ENCODE results near the gene UBE2Q1.
A peak's percentile ranks its signal among the peaks of the same experiment; 100 is the strongest.

UBE2Q1 gene

DNA sequence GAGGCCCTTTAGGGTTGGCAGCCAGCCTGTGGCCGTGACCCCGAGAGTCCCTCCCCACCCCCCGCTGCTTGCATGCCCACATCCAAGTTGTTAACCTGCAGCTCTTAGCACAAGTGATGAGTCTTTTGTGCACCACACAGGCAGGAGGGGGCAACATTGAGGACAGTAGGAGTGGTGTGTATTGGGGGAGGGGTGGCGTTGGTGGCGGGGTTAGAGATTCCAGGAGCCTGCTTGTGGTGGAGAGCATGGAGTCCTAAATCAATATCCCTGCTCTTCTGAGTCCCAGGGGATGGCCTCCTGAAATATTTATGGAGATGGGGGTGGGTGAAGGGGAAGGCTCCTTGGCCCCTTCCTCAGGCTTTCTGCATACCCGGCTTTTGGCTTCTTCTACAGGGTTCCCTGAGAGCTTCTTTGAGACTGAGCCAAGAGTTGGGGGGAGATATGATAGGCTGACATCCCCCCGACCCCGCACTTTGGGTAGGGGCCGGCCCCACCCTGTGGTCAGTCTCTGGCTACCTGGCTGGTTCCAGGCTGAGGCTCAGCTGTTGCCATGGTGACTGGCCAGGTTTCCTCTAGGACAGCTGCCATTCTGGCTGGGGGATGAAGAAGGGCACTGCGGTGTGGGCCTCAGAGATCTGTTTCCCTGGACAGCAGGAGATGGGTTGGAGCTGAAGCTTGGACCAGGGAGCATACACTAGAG, 14.2 kb upstream of the UBE2Q1 start:
- Mint-ChIP-seq H3K27me3 (peaks cover 45 to 48% of the 10 kb centered on the region in 2 donors), H3K4me1 (peaks cover 7 to 13% of the 10 kb centered on the region in 2 donors), H3K4me3 (no peak overlapping the region), H3K27ac (no peak overlapping the region), H3K36me3 (peaks cover 1 to 7% of the 10 kb centered on the region in 2 donors), H3K9me3 (no peaks in the 10 kb centered on the region)
- no peak for ATAC-seq (replicated peaks)
- DNase-seq = no peak

DNA sequence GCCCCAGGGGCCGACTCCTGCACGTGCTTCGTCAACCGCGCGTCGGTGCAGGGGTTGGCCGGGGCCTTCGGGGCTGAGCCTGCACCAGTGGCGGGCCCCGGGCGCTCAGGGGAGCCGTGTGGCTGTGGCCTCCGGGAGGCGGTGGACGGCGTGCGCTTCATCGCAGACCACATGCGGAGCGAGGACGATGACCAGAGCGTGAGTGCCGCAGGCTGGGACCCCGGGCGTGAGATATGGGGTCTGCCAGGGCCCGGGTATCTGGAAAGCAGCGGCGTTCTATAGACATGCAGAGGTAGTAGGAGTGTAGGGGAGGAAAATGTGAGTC, 13.5 kb upstream of the UBE2Q1 start:
- Mint-ChIP-seq H3K9me3 (no peaks in the 10 kb centered on the region), H3K27me3 (peaks cover 52 to 55% of the 10 kb centered on the region in 2 donors), H3K36me3 (peaks cover 1 to 7% of the 10 kb centered on the region in 2 donors), H3K4me3 (no peak overlapping the region), H3K4me1 (peaks cover 10 to 15% of the 10 kb centered on the region in 2 donors), H3K27ac (no peak overlapping the region)
- ATAC-seq (replicated peaks) (no peak), DNase-seq (no peak)

DNA sequence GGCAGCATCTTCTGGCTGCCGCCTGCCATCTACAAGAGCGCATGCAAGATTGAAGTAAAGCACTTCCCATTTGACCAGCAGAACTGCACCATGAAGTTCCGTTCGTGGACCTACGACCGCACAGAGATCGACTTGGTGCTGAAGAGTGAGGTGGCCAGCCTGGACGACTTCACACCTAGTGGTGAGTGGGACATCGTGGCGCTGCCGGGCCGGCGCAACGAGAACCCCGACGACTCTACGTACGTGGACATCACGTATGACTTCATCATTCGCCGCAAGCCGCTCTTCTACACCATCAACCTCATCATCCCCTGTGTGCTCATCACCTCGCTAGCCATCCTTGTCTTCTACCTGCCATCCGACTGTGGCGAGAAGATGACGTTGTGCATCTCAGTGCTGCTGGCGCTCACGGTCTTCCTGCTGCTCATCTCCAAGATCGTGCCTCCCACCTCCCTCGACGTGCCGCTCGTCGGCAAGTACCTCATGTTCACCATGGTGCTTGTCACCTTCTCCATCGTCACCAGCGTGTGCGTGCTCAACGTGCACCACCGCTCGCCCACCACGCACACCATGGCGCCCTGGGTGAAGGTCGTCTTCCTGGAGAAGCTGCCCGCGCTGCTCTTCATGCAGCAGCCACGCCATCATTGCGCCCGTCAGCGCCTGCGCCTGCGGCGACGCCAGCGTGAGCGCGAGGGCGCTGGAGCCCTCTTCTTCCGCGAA, 12.9 kb upstream of the UBE2Q1 start:
- DNase-seq (no peak), ATAC-seq (replicated peaks) (no peak)
- Mint-ChIP-seq H3K4me1 (peaks cover 10 to 15% of the 10 kb centered on the region in 2 donors), H3K4me3 (no peak overlapping the region), H3K9me3 (no peaks in the 10 kb centered on the region), H3K27ac (peak overlapping the region; percentile 38), H3K36me3 (peaks cover 1 to 7% of the 10 kb centered on the region in 2 donors), H3K27me3 (peaks cover 57 to 60% of the 10 kb centered on the region in 2 donors)

DNA sequence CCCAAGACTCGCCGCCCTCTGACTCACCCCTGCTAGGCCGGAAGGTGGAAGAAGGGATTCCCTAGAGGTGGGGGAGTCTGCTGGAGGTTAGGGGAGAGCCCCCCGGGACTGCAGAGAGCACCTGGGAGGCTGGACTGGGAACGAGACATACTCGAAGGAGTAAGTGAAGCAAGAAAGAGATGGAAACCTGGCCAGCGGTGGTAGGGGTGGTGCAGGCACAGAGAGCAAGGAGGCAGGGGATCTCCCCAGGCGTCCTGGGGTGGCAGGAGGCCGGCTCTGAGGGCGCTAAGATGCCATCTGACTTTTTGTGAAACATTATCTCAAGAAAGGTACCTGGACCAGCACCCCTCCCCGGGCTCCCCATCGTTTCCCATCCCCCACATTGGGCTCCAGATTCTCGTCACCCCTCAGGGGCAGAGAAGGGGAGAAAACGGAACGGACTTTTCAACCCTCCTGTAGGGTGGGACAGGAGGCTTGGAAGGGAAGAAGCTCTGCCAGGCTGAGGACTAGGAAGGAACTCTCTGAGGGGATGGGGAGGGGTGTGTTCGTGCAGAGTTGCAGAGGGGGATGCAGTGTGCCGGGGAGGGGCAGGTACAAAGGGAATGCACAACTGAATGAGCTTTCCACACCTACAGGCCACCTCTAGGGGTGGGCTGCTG, 9.8 kb upstream of the UBE2Q1 start:
- ATAC-seq (replicated peaks) (peak in 1 of 2 donors; percentile 10), DNase-seq (no peak)
- H3K4me3 Mint-ChIP-seq = peak overlapping the region in 1 of 2 donors; percentile 46
- no peak overlapping the region for H3K27ac Mint-ChIP-seq
- H3K36me3 Mint-ChIP-seq = no peaks in the 10 kb centered on the region
- H3K4me1 Mint-ChIP-seq = peaks cover 5 to 8% of the 10 kb centered on the region in 2 donors
- H3K27me3 Mint-ChIP-seq = peaks cover 66 to 67% of the 10 kb centered on the region in 2 donors
- no peaks in the 10 kb centered on the region for H3K9me3 Mint-ChIP-seq

DNA sequence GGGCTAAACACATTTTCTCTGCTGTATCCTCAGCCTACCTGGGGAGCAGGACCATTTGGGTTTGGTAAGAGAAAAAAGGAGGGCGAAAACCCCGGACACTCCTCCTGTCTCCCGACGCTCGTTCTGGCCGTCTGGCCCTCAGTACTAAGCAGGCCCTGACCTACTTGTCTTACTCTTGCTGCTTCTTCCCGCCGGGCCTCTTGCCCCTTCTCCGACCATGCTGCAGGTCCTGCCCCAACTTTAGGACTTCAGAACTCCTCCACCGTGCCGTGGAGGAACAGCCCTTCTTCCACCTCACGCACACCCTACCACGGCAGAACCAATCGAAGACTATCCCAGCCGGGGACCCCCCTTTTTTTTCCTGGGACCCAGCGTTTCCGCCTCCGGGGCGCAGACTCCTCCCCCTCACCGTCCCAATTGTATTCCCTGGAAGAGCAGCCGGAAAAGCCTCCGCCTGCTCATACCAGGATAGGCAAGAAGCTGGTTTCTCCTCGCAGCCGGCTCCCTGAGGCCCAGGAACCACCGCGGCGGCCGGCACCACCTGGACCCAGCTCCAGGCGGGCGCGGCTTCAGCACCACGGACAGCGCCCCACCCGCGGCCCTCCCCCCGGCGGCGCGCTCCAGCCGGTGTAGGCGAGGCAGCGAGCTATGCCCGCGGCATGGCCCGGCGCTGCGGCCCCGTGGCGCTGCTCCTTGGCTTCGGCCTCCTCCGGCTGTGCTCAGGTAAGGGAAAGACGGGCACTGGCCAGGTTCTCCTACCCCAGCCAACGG, 9.1 kb upstream of the UBE2Q1 start, which contains the start of gene CHRNB2:
TSS of gene CHRNB2 (plus strand) at position 393 of the 771 bp plus-strand sequence. CDS start at position 660, 267 bp downstream.
- Mint-ChIP-seq H3K27me3 (peaks cover 60 to 63% of the 10 kb centered on the region in 2 donors), H3K4me1 (peaks cover 5 to 8% of the 10 kb centered on the region in 2 donors), H3K27ac (no peak within 1 kb of the TSS), H3K36me3 (no peaks in the 10 kb centered on the region), H3K9me3 (no peaks in the 10 kb centered on the region), H3K4me3 (peak within 1 kb of the TSS; percentile 46 to 52)
- ATAC-seq (replicated peaks) (peak; percentile 93 to 96), DNase-seq (peak; percentile 36)

DNA sequence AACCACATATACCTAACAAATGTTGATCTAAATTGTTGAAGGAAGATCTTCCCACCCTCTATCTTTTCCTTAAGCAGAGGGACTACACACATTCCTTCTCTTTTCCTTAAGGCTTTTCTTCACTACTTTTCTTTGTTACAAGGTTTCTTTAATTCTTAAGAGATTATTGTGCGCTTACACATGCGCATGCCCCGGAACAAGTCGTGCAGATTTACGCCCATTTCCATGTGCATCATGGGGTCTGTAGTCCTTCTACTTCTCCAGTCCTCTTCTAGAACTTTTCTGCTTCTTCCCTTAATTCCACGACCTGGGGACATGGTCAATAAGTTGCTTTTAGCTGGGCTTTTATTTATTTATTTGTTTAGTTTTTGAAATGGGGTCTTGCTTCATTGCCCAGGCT, 7.4 kb upstream of the UBE2Q1 start:
- Mint-ChIP-seq H3K36me3 (no peaks in the 10 kb centered on the region), H3K9me3 (no peaks in the 10 kb centered on the region), H3K27ac (no peak overlapping the region), H3K27me3 (peaks cover 47 to 49% of the 10 kb centered on the region in 2 donors), H3K4me3 (no peak overlapping the region), H3K4me1 (peaks cover 5 to 8% of the 10 kb centered on the region in 2 donors)
- ATAC-seq (replicated peaks) = no peak
- DNase-seq = no peak

DNA sequence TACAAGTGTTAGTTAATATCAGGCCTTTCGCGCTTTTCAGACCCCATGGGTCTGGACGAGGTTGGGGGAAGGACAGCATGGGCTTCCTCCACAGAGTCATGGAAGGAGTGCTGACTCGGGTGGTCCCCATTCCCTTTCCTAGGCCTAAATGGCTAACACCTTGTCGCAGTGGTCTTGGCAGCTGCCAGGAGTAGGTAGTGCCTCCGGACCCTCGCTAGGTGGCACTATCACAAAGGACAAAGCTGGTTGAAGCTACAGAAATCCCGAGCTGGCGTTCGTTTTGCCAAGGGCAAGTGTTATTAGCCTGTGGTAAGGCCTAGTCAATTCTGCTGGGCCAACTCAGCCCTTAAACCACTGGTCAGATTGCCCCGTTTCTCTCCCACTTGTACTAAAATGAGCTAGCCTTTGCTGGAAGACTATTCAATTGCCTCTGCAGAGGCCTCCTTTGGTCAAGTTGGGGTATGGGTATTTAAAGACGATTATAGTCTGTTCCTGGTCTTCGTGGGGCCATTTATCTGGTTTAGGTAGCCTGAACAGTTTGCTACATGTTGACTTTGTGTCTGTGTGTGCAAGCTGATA, 1.1 kb upstream of the UBE2Q1 start:
- peaks cover 10 to 26% of the 10 kb centered on the region in 2 donors for H3K36me3 Mint-ChIP-seq
- H3K4me3 Mint-ChIP-seq = peak overlapping the region; percentile 92 to 95
- H3K9me3 Mint-ChIP-seq = no peaks in the 10 kb centered on the region
- peak; percentile 57 to 64 for ATAC-seq (replicated peaks)
- no peaks in the 10 kb centered on the region for H3K27me3 Mint-ChIP-seq
- H3K4me1 Mint-ChIP-seq = peaks cover 18 to 39% of the 10 kb centered on the region in 2 donors
- peak; percentile 77 for DNase-seq
- H3K27ac Mint-ChIP-seq = peak overlapping the region; percentile 92

DNA sequence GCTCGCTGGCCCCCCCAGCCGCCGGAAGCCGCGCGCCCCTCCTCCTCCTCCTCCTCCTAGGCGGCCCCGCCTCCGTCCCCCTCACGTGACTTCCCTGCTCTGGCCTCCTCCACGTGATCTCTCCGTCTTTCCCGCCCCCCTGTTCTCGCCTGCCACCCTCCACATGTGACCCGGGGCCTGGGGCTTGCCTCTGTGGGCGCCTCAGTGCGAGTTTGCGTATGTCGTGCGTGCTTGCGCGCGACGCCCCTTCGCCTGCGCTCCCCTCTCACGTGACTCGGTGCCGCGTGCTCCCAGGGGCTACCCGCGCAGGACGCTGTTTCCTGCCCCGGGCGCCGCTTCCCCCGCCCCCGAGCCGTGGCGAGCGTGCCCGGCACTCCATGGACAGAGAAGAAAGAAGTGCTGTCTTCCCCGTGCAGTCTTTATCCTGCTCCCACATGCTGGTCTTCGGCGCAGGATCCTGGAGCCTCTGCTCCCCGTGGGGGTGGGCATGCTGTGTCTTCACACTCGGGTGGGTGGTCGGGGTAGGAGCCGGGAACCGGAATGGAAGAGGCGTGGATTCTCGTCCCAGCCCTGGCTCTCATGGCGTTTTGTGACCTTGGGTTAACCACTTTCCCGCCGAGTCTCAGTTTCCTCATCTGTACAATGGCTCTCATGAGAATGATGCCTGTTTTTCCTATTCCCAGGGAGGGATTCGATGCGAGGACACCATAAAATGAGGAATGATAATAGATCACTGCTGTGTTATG, 431 bp upstream of the UBE2Q1 start:
- Mint-ChIP-seq H3K27me3 (no peaks in the 10 kb centered on the region), H3K4me1 (peaks cover 18 to 39% of the 10 kb centered on the region in 2 donors), H3K27ac (peak overlapping the region; percentile 92), H3K4me3 (peak overlapping the region; percentile 92 to 95), H3K9me3 (no peaks in the 10 kb centered on the region), H3K36me3 (peaks cover 10 to 29% of the 10 kb centered on the region in 2 donors)
- DNase-seq = peak; percentile 99
- ATAC-seq (replicated peaks) = peak; percentile 94 to 95

DNA sequence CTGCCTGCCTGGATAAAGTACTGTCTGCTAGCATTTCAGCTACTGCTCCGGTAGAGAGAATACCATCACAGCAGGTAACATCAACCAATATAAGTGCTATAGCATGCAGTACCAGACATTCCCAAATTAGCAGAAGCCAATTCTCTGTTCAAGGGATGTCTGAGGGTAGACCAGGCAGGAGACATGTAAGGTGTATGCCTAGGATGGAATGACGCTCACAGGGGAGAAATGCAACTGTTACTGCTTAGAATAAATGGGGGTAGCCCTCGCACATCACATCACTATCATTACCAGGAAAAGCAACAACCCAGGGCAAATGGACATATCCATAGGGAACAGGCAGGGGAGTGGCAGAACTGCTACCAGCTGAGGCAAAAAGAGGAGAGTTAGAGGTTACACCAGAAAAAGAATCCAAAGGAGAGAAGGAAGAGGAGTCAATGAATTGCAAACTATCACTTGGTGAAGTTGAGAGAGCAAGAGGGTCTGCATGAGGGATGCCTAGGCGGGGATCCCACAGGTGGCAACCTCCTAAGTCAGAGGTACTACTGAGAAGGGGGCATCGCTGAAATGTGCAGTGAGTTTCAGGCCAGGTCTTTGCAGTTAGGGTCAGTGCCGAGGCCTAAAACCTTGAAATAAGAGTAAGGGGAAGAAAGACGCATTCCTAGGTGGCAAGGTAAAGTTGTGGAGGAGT, 1.1 kb downstream of the UBE2Q1 start:
- H3K4me1 Mint-ChIP-seq = peaks cover 20 to 50% of the 10 kb centered on the region in 2 donors
- H3K36me3 Mint-ChIP-seq = peaks cover 19 to 42% of the 10 kb centered on the region in 2 donors
- DNase-seq = no peak
- ATAC-seq (replicated peaks) = no peak
- H3K27ac Mint-ChIP-seq = peak overlapping the region; percentile 93
- H3K4me3 Mint-ChIP-seq = peak overlapping the region; percentile 89 to 90
- H3K27me3 Mint-ChIP-seq = no peaks in the 10 kb centered on the region
- H3K9me3 Mint-ChIP-seq = no peaks in the 10 kb centered on the region

DNA sequence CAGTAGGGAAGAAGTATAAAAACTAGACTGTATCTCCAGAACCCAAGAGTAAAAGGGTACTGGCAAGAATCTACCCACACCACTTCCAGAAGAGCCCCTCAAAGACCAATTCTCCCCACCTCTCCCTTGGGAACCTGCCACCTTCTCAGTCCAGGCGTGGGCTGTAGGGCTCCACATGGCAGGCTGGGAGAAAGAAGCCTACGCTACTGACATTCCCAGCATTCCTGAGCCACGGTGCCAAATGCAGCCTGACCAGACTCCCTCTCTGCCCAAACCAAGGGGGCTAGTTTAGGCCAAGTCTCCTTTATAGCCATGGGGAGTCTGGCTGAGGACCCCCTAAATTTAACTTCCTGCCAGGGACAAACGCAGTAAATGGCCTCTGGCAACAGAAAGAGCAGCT, 2.0 kb downstream of the UBE2Q1 start:
- ATAC-seq (replicated peaks) = no peak
- peaks cover 21 to 60% of the 10 kb centered on the region in 2 donors for H3K4me1 Mint-ChIP-seq

DNA sequence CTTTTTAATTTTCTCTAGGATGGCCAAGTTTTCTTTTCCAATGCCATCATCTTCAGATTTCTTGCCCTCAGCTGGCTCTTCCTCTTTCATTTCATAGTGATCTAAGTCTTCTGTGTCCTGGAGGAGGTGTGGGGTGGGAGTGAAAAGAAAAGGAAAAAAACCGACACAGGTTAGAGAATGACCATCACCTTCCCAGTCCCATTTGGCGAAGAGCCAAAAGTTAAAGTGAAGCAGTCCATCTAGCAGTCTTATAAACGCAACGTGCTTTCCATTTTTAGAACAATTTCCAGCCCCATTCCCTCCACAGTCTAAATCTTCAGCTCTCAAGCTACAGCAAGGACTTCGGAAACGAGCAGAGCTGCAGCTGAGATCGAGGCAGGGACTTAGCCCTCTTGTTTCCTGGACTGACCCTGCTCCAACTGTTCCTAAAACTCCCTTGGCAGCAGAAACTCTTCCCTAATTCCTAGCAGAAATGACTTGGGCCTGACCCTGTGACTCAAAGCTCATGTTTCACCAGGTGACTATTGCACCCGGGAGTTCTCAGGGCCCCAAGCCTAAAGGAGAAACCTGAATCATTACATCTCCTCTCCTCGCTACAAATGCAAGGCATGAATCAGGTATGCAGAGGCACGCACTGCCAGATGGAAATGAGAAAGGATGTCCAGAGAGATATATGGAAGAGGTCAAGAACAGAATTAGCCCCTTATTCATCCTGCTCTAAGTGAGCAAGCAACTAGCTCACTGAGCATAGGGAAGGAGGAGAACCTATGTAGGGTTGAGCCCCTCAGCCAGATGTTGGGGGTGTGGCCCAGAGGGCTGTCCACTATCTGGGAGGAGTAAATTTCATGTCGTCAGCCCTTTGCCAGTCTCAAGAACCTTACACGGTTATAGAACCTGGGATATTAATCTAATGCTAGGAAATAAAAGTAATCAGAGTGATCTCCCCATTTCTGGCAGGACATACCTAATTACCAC, 5.1 kb downstream of the UBE2Q1 start:
- no peak for DNase-seq
- Mint-ChIP-seq H3K27me3 (no peaks in the 10 kb centered on the region), H3K4me1 (peaks cover 28 to 73% of the 10 kb centered on the region in 2 donors), H3K4me3 (no peak overlapping the region), H3K27ac (no peak overlapping the region), H3K36me3 (peaks cover 33 to 74% of the 10 kb centered on the region in 2 donors), H3K9me3 (no peaks in the 10 kb centered on the region)
- no peak for ATAC-seq (replicated peaks)

More for the DNA sequence above, 2.0 kb downstream of the UBE2Q1 start:
- Mint-ChIP-seq H3K9me3 (no peaks in the 10 kb centered on the region), H3K27me3 (no peaks in the 10 kb centered on the region), H3K36me3 (peaks cover 24 to 51% of the 10 kb centered on the region in 2 donors), H3K27ac (peak overlapping the region; percentile 20), H3K4me3 (peak overlapping the region; percentile 23 to 89)
- no peak for DNase-seq

DNA sequence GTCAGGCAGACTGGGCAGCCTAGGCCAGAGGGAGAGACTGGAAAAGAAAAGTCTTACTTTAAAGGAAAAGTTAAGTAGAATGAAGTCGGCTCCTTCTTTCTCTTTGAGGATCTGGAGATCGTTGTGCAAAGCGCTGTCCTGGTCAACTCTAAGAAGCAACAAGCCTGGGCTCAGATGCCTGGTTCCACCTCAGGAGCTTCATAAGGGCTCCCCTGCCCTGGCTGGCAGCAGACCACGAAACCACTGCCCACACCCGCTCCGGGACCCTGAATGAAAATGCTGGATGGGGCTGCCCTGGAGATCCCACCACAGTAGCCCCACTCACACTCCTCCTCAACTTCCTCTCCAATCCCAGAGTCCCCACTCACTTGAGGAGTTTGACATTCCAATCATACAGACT, 6.4 kb downstream of the UBE2Q1 start:
- DNase-seq = no peak
- peaks cover 33 to 74% of the 10 kb centered on the region in 2 donors for H3K36me3 Mint-ChIP-seq

More for the DNA sequence above, 6.4 kb downstream of the UBE2Q1 start:
- ATAC-seq (replicated peaks) = no peak
- Mint-ChIP-seq H3K4me1 (peaks cover 23 to 64% of the 10 kb centered on the region in 2 donors), H3K27me3 (no peaks in the 10 kb centered on the region), H3K9me3 (no peaks in the 10 kb centered on the region), H3K27ac (peak overlapping the region; percentile 59), H3K4me3 (no peak overlapping the region)

All from stimulated activated naive B cell treated with anti-CD40 and anti-IgM and Interleukin-4, amounts not matched to agents 10 μg/mL and 1 μg/mL and 100 μg/mL, for 72 hours (primary cell).